HCT116 (cell line): ENCODE data around the gene ACTR1B. TPM values are rescaled to one million over a fixed set of nuclear protein-coding genes. Genes with fewer than 3 reads are reported as not detected.
"Not testable (repeated sequence)": the region's sequence is repeated elsewhere in the genome, so short reads cannot be mapped to it uniquely, and the experiment has no call there.

Source experiments
- ATAC-seq: fragments of 200-7000 bp; cut with Tn5 transposase; 2 replicates; pipeline ENCODE4 v1.9.1; 2020; ENCODE audit warnings: mild to moderate bottlenecking, moderate library complexity
- BruUV-seq: library from RNA; stranded (reverse); fragments of 400-500 nt; replicated peaks from 2 replicates; lab custom pipeline; 2021; lab: Mats Ljungman, UMichigan
- CTCF ChIA-PET: fragments of 300-600 bp; sonication (Branson Sonifier 250); formaldehyde crosslinking; loops from one replicate; lab custom pipeline; 2021; ENCODE audit warnings: antibody characterized with exemption; lab: Charles Lee
- POLR2A ChIA-PET: fragments of 300-600, 350-600 bp; sonication (Branson Sonifier 250); formaldehyde crosslinking; loops from one replicate; lab custom pipeline; 2021; ENCODE audit warnings: antibody characterized with exemption; lab: Charles Lee
- RAD21 ChIA-PET, 2 experiments: fragments of 300-600 bp; sonication (Branson Sonifier 250); formaldehyde crosslinking; loops; one replicate each; lab custom pipeline; 2023; ENCODE audit warnings: low total read pairs in 2 of 2; ENCODE audit not compliant: uncharacterized antibody in 2 of 2, unreplicated experiment in 2 of 2, low non-redundant PET in 1 of 2; lab: Charles Lee
- DNase-seq: peaks from one replicate; pipeline ENCODE4 v3.0.0-alpha.2; 2010; ENCODE audit warnings: low read depth, low spot score
- H2AFZ ChIP-seq: fragments of 200-600 bp; shearing (Covaris generic), sonication (generic); 2 replicates; pipeline ENCODE4 v1.6.1; 2017; ENCODE audit warnings: low read depth, mixed run types, mixed read lengths, antibody characterized with exemption, low read length; ENCODE audit not compliant: poor library complexity, severe bottlenecking
- H3K27ac ChIP-seq: 2 replicates; pipeline ENCODE4 v1.5.1; 2012; ENCODE audit warnings: low read depth, low read length
- H3K27me3 ChIP-seq: fragments of 200-600 bp; sonication (generic); 2 replicates; pipeline ENCODE4 v1.6.1; 2016; ENCODE audit warnings: mixed run types, low read length, mixed read lengths; ENCODE audit not compliant: insufficient read depth
- H3K36me3 ChIP-seq, 2 experiments: fragments of 200-500 bp in 1 of 2; fragments of 200-600 bp in 1 of 2; sonication (Bioruptor generic) in 1 of 2; sonication (generic) in 1 of 2; 2 replicates each; pipeline versions ENCODE4 v1.5.1 to v1.6.1; 2014 to 2016; ENCODE audit warnings: low read length in 2 of 2, inconsistent platforms in 1 of 2, mixed read lengths in 1 of 2, mixed run types in 1 of 2; ENCODE audit not compliant: insufficient read depth in 2 of 2, control insufficient read depth in 1 of 2
- H3K4me1 ChIP-seq, 2 experiments: fragments of 200-600 bp in 1 of 2; sonication (generic) in 1 of 2; 2 replicates each; pipeline versions ENCODE4 v1.5.1 to v1.6.1; 2012 to 2017; ENCODE audit warnings: low read length in 2 of 2, inconsistent platforms in 1 of 2, mild to moderate bottlenecking in 1 of 2, mixed read lengths in 1 of 2, mixed run types in 1 of 2, moderate library complexity in 1 of 2; ENCODE audit not compliant: insufficient read depth in 2 of 2, control insufficient read depth in 1 of 2
- H3K4me2 ChIP-seq: fragments of 200-600 bp; sonication (generic); 2 replicates; pipeline ENCODE4 v1.6.1; 2017; ENCODE audit warnings: mixed run types, low read length, mixed read lengths
- H3K4me3 ChIP-seq, 2 experiments: fragments of 200-600 bp in 1 of 2; sonication (generic) in 1 of 2; replicated peaks in 1 of 2; 2 replicates each; pipeline ENCODE4 v1.5.1; 2011 to 2016; ENCODE audit warnings: low read length in 2 of 2, control low read depth in 1 of 2, low read depth in 1 of 2, mild to moderate bottlenecking in 1 of 2, mixed read lengths in 1 of 2, mixed run types in 1 of 2
- H3K79me2 ChIP-seq: fragments of 200-600 bp; sonication (generic); 2 replicates; pipeline ENCODE4 v1.6.1; 2017; ENCODE audit warnings: mild to moderate bottlenecking, mixed run types, low read length, moderate library complexity, mixed read lengths; ENCODE audit not compliant: insufficient read depth
- H3K9ac ChIP-seq: fragments of 200-600 bp; sonication (generic); 2 replicates; pipeline ENCODE4 v1.6.1; 2016; ENCODE audit warnings: low read length, mixed read lengths
- H3K9me2 ChIP-seq: fragments of 200-600 bp; sonication (generic), shearing (Covaris generic); 2 replicates; pipeline ENCODE4 v1.6.1; 2017; ENCODE audit warnings: mixed run types, mild to moderate bottlenecking, moderate library complexity; ENCODE audit not compliant: insufficient read depth
- H3K9me3 ChIP-seq, 2 experiments: fragments of 200-500 bp in 1 of 2; fragments of 200-600 bp in 1 of 2; sonication (Bioruptor generic) in 1 of 2; sonication (generic) in 1 of 2; 2 replicates each; pipeline ENCODE4 v1.6.1; 2014 to 2017; ENCODE audit warnings: low read length in 2 of 2, mixed read lengths in 2 of 2, inconsistent platforms in 1 of 2, low read depth in 1 of 2, mild to moderate bottlenecking in 1 of 2, mixed run types in 1 of 2, moderate library complexity in 1 of 2; ENCODE audit not compliant: control insufficient read depth in 1 of 2, insufficient read depth in 1 of 2
- H4K20me1 ChIP-seq: fragments of 200-600 bp; sonication (generic), shearing (Covaris generic); 2 replicates; pipeline ENCODE4 v1.6.1; 2017; ENCODE audit warnings: mixed run types, mild to moderate bottlenecking, moderate library complexity; ENCODE audit not compliant: insufficient read depth
- CEBPB ChIP-seq: IDR thresholded peaks from 2 replicates; pipeline ENCODE4 v1.6.1; 2012; ENCODE audit warnings: low read depth
- ELF1 ChIP-seq: IDR thresholded peaks from 2 replicates; pipeline ENCODE4 v1.6.1; 2012; ENCODE audit warnings: low read depth, borderline replicate concordance
- intact Hi-C: fragments of 100-400 bp; cut with micrococcal nuclease; formaldehyde crosslinking; loops from 2 replicates; pipeline ENCODE4 v1.10.0; 2022
- total RNA-seq: library from RNA; stranded (reverse); gene quantifications from one replicate; pipeline ENCODE4 v1.2.1, GENCODE V29; 2021; ENCODE audit not compliant: unreplicated experiment

ACTR1B gene
- total RNA-seq, 1 experiment from 2014 or later: 42.8 TPM

- RAD21 ChIA-PET, H3K9me3 ChIP-seq, H3K9ac ChIP-seq, H3K79me2 ChIP-seq, H3K27me3 ChIP-seq, H4K20me1 ChIP-seq, H3K36me3 ChIP-seq, H3K9me2 ChIP-seq, H3K27ac ChIP-seq, H3K4me2 ChIP-seq, intact Hi-C loops, ATAC-seq, BruUV-seq, H3K4me1 ChIP-seq, DNase-seq, H3K4me3 ChIP-seq, H2AFZ ChIP-seq: not testable (repeated sequence)
- CTCF ChIA-PET: interaction anchor here (1.7 kb wide), 1 partner anchor 8 kb away, joined by 7 read pairs; no protein-coding TSS in a partner anchor
- POLR2A ChIA-PET: interaction anchor here (1.2 kb wide), 1 partner anchor 8 kb away, joined by 3 read pairs; the partner anchor contains the start of gene ACTR1B
Measured at GRCh38 chr2:97672606-97673140, 8.8 kb upstream of the ACTR1B start.

GRCh38 chr2:97671526-97671925 is 7.7 kb upstream of the ACTR1B start:
- CTCF ChIA-PET: no interaction called here
- Histone ChIP-seq H4K20me1 (no peaks in the 10 kb centered on the region), H3K9me3 (no peaks in the 10 kb centered on the region), H3K27me3 (no peaks in the 10 kb centered on the region), H3K4me1 (no peaks in the 10 kb centered on the region), H3K79me2 (no peaks in the 10 kb centered on the region), H3K4me3 (no peak overlapping the region), H3K9ac (no peak overlapping the region), H3K36me3 (no peaks in the 10 kb centered on the region), H2AFZ (no peak overlapping the region), H3K4me2 (no peak overlapping the region), H3K9me2 (no peaks in the 10 kb centered on the region), H3K27ac (no peak overlapping the region)
- BruUV-seq: no TSS peak
- intact Hi-C loops: no loop called here
- POLR2A ChIA-PET: no interaction called here
- TF ChIP-seq CEBPB: no peak
- TF ChIP-seq ELF1: no peak
- RAD21 ChIA-PET: no interaction called here
- no peak for DNase-seq
- no peak for ATAC-seq
